NCI-H2171 (cell line): Measurements from ENCODE around the gene IL22RA2.
A peak's percentile ranks its signal among the peaks of the same experiment; 100 is the strongest.

Source experiments
- DNase-seq: peaks from one replicate; lab custom pipeline; 2025; lab: John Stamatoyannopoulos, UW

IL22RA2 gene

DNA sequence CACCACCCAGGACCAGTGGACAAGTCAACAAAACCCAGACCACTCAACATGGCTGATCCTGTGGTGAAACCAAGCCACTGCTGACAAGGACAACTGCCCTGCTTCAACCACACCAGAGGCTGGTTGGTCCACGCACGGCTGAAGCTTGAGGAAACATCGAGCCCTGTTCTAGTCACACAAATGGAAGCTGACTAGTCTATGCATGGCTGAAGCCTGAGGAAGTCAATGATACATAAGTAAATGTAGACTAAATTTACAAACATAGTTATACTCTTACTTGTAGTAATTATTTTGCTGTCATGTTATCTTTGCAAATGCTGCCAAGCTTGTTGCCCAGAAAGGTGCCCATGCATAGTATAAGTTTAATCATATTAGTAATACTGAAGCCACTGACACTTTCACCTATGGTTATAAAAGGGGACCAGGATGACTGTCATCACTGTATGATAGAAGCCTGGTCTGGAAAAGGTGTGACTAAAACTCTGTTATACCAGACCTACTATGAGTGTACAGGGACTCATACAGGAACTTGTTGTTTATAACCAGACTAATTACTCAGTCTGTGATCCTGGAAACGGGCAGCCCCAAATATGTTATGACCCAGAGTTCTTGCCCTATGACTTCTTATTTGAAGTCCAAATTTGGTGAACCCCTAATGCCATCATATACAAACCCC lies 5.6 kb downstream of the IL22RA2 start:
- DNase-seq = no peak

DNA sequence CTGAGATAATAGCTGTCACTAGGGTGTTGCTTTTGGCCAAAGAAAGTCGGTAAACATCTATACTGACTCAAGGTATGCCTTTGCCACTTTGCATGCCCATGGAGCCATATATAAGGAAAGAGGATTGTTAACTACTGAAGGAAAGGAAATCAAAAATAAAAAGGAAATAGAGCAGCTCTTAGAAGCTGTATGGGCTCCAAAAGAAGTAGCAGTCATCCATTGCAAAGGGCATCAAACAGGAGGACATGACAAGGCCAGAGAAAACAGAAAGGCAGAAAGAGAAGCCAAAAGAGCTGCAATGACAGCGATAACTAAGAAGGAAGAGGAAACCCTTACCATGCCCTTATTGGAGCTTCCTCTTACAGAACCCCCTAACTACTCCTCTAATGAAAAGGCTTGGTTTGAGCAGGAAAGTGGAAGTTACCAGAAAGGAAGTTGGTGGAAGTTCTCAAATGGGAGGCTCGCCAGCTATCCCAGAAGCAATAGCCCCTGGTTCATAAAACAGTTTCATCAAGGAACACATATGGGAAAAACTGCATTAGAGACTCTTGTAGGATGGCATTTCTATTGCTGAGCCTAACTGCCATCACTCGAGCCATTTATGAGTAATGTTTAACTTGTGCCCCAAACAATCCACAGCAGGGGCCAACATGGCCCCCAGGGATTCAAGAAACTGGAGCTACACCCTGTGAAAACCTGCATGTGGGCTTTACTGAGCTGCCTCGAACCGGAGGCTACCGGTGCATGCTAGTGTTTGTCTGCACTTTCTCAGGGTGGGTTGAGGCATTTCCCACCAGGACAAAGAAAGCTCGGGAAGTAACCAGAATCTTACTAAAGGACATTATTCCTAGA lies 7.0 kb downstream of the IL22RA2 start:
- DNase-seq = no peak

DNA sequence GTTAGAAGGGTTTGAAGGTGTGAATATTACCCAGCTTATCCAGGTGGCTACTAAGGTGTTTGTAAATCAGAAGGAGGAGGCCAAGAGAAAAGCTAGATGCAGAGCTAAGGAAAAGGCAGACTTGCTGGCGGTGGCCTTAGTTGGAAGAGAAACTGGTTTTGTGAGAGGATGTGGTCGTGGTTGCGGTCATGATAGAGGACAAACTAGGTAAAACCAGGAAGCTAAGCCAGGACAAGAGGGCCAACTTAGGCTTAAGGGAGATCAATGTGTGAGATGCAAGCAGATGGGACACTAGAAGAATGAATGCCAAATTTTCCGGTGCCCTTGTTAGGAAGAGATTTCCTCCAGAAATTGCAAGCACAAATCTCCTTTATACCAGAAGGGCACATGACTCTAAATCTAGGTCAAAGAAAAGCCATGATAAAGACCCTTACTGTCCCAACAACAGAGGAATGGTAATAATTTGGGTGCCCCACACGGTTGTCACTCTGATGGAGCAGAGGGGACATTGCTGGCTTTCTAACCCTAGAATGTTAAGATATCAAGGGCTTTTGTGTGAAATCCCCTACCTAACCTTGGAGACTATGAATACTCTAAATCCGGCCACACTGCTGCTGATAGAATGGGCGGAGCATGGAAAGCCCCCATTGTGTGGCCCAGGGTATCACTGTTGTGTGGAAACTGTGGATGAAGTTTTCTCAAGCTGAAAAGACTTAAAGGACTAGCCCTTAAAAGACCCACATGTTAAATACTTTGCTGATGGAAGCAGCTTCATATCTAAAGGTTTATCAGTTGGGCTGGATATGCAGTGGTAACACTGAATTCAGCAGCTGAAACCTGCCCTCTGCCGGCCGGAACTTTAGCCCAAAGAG lies 7.8 kb downstream of the IL22RA2 start:
- peak; percentile 0 for DNase-seq

DNA sequence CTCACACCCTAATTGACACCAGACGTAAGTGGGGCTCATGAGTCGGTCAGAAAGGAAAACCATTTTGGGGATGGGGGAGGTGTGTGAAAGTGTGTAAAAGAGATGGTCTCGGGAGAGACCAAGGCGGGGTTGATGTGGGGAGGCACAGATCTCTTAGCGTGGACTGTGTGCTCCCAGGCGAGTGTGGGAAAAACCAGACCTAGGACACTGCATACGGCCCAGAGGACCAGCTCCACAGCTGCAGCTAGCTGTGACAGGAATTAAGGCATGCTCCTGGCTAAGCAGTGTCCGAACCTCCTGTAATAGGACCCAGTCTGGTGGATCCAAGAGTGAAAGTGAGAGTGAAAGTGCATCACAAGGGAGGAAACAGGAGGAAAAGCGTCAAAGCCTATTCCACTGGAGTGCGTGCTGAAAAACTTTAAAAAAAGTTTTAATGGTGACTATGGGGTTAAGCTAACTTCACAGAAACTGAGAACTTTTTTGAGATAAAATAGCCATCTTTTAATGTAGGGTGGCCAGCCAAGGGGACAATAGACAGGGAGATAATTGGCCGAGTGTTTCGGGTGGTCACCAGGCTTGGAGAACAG lies 9.6 kb downstream of the IL22RA2 start:
- DNase-seq = no peak

DNA sequence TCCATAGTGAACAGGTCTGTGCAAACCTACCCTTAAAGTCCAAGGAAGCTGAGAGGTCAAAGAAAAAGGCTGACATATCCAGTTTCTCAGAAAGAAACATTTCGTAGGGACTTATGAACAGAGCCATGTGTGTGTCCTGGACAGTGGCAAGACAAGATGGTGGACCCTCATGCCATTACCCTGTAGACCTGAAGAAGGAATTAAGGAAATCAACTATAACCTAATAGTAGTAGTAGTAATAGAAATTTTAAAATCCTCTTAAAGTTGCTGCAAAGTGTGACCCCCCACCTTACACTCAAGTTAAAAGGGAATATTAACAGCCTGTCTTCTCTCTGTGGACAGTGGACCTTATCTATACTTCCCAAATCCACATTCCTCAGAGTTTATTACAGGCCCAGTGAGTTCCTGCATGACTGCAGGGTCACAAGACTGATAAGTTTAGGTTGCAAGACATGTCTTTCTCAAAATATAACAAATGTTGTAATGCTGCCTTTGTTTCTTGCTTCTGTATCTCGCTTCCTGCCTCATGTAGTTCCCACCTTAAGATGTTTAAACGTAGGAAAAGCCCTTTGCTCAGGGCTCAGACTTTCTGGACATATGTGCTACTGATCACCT lies 10.6 kb downstream of the IL22RA2 start:
- DNase-seq = no peak

DNA sequence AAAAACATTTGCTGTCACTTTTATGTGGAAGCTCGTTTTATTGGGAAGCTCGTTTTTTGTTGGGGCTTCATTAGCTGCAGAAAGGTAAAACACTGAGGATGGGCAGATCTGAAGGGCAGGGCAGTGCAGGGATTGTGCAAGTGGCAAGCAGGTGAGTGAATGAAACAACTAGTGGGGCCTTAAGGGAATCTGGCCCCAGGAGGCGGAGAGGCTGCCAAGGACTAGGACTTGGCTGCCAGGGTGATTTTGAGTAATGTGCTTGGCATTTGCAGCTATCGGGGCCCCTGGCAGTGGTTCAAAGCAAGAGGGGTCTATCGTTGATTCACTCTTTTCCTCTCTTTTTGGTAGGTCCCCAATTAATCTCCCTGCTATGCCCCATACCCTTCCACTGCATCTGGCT lies 11.5 kb downstream of the IL22RA2 start:
- DNase-seq = no peak

DNA sequence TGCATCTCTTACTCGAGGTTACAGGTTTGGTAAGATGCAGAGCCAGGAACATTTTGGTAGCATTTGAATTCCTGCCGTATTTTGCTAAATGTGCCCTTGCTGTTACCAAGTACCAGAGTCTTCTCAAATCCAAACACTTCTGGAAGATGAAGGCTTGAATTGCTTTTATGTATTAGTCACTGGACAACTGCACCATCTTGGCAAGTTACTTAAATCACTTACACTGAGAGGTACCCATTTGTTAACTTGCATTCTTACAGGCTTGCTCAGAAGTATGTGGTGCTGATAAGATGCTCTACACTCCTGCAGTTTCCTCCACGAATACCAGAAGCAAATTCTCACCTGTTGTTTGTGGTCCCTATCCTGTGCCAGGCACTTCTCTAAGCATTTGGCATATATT lies 12.7 kb downstream of the IL22RA2 start:
- no peak for DNase-seq

DNA sequence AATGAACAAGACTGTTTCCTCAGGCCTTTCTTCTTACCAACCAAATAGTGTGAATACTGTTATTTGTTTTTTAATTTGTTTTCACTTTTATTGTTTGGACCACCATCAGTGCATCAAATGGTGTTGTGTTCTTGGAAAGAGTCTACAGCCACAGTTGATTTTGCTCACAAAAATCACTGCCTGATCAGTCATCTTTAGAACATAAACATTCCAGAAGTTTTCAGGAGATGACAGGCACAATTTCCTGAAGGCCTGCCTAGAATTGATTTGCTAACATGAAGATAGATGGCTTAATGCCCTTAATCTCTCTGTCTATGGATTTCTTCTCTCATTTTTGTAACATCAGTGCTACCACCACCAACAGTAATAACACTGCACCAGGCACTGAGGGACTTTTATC lies 13.5 kb downstream of the IL22RA2 start:
- no peak for DNase-seq

DNA sequence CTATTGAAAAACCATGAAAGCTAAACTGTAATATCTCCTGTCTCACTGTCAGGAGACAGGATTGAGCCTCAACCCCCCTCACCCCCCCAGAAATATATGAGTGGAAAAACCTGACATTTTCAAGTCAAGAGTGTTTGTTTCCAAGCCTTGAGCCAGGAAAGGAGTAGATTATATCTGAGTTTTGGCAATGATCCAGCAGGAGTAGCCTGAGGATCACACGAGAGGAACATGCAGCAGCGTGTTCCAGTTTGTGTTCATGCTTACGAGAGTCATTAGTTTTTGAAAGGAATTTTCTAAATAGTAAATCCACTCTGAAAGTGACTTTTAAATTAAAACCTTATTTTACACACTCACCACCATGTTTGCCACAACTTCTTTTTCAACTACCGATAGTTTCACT lies 15.8 kb downstream of the IL22RA2 start:
- peak; percentile 19 for DNase-seq

DNA sequence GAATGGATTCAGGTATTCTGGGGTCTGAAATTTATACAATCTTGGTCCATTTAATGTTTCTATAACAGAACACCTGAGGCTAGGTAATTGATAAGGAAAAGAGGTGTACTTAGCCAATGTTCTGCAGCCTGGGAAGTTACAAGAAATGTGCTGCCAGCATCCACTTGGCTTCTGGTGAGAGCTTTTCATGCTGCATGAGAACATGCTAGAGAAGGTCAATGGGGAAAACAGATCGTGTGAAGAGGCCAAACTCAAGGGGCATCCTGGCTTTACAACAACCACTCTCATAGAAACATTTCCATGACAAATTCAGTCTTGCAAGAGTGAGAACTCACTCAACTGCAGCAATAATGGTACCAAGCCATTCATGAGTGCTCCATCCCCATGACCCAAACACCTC lies 16.8 kb downstream of the IL22RA2 start:
- DNase-seq = no peak

DNA sequence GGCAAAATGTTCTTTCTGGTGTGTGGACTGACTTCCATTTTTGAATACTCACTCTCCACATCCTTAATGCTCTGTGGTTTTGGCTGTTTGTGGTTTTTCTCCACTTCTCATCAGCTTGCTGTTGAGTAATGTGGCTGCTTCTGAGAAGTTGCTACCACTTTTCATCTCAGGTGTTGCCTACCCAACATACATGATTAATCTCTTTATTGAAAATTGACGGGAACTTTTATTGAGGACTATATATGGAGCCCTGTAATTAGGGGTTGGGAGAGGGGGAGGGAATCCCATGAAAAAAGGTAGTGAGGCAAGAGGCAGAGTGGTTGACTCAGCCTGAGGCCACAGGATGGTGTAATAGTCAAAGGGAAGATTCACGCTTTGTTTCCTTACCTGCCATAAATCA lies 17.6 kb downstream of the IL22RA2 start:
- no peak for DNase-seq

DNA sequence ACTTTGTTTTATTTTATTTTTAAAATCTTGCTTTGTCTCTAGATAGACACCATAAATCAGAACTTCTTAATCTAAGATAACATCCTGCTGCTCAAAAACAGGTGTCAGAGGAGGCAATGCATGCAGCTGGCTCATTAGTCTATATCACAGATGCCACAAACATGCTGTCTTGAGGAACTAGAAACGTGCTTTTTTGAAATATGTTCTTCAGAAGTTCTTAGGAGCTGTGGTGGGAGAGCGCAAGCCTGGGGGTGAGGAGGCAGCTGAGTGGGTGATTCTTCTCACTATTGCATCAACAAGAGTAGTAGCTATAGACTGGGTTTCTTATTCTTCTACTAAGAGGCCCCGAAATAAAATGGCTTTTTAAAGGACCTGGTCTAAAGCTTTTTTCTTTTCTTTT lies 23.4 kb downstream of the IL22RA2 start:
- DNase-seq = no peak

DNA sequence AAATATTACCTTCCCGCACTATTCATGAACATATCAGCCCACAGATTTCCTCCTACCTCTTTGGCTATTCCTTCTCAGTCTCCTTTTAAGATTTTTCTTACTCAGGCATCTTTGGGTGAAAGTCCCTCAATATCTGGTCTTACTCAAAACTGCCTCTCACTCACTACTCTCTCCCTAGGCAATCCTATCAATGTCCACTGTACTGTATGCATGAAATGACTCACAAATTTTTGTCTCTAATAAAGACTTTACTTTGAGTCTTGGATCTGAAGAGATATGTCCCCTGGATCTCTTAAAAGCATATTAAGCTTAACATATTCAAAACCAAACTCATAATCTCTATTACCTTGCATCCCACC lies 24.4 kb downstream of the IL22RA2 start:
- no peak for DNase-seq

DNA sequence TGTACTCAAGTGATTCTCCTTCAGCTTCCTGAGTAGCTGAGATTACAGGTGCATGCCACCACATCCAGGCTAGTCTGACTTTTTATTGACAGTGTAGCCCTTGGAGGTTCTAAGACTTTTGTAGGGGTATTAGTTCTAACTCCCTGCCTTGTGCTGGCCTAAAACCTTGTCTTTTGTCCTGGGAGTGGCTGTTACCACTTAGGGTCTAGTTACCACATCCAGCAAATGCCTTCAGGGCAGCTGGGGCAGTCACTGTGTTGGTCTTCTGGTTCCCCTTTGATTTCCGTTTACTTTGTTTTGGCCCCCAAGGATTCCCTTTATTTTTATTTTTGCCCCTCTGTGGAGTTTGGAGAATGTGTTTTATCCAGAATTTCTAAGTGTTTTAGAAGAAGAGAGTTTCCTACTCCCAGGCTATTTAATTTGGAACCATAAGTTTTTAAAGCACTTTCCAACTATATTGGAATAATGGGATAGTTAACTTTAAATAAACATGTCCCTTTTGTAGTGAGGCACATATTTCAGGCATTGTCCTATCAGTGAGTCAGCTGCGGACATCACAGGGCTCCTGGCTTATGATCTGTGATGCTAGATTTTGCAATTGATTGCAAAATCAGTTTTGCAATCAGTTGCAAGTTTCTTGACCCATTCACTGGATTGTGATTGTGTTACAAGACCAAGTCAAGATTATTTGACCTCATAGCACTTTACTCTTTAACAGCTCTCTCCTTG lies 25.0 kb downstream of the IL22RA2 start:
- DNase-seq = no peak

DNA sequence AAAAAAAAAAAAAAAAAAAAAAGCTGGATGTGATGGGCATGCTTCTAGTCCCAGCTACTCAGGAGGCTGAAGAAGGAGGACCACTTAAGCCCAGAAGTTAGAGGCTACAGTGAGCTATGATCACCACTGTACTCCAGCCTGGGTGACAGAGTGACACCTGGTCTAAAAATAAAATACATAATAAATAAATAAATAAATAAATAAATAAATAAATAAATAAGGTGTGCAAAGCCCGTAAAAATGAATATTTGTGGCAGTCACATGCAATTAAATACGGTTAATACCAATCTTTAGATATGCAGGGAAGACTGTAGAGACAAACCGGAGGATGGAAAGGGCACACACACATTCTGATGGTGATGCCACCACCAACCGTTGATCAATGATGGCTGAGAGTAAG lies 26.2 kb downstream of the IL22RA2 start:
- DNase-seq = no peak

DNA sequence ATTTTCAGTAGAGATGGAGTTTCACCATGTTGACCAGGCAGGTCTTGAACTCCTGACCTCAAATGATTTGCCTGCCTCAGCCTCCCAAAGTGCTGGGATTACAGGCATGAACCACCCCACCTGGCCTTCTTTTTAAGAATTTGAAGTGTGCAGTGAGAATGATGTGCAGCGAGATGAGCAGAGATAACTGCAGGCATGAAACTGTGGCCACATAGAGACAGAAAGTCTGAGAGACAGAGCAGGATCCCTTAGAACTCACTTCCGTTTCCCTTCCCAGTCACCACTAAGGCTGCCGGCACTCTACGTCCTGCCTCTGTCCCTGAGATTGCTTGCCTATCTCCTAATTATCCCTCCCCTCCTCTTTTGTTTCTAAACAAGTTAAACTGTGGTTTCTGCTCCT lies 27.2 kb downstream of the IL22RA2 start:
- no peak for DNase-seq

DNA sequence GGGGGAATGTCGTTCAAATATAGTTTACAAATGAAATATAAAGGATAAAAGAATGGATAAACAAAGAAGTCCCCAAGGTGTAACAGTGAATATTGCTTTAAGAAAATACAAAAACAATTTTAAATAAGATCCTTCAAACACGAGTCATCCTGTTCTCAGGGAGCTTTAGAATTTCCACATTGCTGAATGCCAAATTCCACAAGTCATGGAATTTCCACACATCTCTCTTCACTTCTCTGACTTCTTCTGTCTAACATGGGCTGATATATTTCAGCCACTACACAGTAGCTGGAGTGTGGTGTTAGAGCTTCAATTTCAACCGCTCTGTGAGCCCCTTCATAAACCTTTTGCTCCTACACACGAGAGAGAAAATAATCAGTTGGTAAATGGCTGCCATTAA lies 28.0 kb downstream of the IL22RA2 start:
- DNase-seq = no peak

DNA sequence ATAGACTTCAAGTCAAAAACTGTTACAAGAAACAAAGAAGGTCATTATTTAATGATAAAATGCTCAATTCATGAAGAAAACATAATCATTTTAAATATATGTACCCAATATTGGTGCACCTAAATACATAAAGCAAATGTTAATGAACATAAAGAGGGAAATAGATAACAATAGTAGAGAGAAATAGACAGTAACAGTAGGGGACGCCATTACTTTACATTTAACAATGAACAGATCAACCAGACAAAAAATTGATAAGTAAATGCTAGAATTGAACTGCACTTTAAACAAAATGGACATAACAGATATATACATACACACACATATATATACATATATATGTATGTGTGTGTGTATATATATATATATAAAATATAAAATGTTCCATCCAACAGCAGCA lies 37.4 kb downstream of the IL22RA2 start:
- no peak for DNase-seq

DNA sequence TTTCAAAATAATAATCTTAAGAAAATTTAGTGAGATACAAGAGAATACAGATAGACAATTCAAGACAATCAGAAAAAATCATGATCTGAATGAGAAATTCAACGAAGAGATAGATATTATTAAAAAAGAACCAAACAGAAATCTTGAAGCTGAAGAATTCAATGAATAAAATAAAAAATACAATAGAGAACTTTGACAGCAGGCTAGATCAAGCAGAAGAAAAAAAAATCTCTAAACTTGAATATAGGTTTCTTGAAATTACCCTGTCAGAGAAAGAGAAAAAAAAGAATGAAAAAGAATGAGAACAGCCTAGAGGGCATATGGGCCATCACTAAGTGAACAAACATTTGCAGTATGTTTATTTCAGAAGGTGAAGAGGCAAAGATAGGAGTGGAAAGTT lies 39.0 kb downstream of the IL22RA2 start:
- no peak for DNase-seq

DNA sequence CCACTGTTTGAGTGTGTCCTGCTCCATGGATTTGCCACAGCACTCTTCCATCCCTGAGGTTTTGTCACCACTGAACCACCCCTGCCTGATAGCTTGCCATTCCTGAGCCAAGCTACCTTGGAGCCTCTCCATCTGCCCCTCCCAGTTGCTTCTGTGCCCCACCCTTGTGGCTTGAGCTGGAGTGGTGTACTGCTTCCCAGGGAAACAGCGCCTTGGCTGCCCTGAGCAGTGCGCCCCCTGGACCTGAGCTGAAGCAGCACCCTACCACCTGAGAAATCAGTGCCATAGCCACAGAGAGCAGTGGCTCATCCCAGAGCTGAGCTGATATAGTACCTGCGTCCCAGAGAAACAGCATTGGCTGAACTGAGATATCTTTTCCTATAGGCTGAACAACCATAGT lies 40.3 kb downstream of the IL22RA2 start:
- no peak for DNase-seq

DNA sequence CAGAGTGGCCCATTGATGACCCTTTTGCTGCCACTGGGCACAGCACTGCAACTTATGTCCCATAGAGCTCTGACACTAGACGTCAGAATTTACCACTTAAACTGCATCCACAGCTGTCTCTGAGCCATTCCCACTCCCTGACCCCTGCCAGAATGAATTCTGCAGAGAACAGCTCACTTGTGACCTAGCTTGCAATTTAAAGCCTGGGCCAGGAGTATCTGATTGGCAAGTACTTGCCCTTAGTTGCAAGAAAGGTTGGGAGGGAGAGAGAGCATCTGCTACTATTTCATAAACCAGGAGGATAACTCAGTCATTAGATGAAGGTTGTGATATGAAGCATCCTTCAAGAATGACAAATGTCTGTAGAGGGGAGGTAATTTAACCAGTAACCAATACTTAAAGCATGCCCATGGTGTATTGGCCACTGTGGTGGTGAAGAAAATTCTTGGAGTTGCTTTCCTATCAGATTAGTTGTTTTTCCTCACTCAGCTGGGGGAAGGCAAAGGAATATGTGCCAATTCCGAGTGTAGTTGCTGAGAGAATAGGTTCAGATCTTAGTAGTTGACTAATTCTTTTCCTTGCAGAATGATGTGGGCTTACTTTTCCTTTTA lies 46.5 kb downstream of the IL22RA2 start:
- DNase-seq = no peak
